Choroid plexus epithelial cell (primary cell): ENCODE results near the gene FXYD1.
"Not testable (repeated sequence)": the region's sequence is repeated elsewhere in the genome, so short reads cannot be mapped to it uniquely, and the experiment has no call there.

Experiments
- DNase-seq: peaks from one replicate; pipeline ENCODE4 v3.0.0-alpha.2; 2010; ENCODE audit warnings: low read depth
- H3K4me3 ChIP-seq: 2 replicates; pipeline ENCODE4 v1.5.1; 2011; ENCODE audit warnings: low read depth, mild to moderate bottlenecking, control low read depth, low read length, moderate library complexity
- TF ChIP-seq, protein P1 (sequence below): conservative IDR thresholded peaks from 2 replicates; pipeline ENCODE4 v1.5.1; 2011; ENCODE audit warnings: low read depth, mild to moderate bottlenecking, control low read depth, inconsistent platforms, low read length, moderate library complexity

FXYD1 gene

GRCh38 chr19:35094656-35095055 is 44.0 kb upstream of the FXYD1 start:
- no peak for DNase-seq
- TF ChIP-seq, protein P1, sequence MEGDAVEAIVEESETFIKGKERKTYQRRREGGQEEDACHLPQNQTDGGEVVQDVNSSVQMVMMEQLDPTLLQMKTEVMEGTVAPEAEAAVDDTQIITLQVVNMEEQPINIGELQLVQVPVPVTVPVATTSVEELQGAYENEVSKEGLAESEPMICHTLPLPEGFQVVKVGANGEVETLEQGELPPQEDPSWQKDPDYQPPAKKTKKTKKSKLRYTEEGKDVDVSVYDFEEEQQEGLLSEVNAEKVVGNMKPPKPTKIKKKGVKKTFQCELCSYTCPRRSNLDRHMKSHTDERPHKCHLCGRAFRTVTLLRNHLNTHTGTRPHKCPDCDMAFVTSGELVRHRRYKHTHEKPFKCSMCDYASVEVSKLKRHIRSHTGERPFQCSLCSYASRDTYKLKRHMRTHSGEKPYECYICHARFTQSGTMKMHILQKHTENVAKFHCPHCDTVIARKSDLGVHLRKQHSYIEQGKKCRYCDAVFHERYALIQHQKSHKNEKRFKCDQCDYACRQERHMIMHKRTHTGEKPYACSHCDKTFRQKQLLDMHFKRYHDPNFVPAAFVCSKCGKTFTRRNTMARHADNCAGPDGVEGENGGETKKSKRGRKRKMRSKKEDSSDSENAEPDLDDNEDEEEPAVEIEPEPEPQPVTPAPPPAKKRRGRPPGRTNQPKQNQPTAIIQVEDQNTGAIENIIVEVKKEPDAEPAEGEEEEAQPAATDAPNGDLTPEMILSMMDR = no peak
- no peak overlapping the region for H3K4me3 ChIP-seq

GRCh38 chr19:35095667-35096368 is 42.8 kb upstream of the FXYD1 start:
- no peak overlapping the region for H3K4me3 ChIP-seq
- DNase-seq = no peak
- TF ChIP-seq, protein P1 = no peak

DNA sequence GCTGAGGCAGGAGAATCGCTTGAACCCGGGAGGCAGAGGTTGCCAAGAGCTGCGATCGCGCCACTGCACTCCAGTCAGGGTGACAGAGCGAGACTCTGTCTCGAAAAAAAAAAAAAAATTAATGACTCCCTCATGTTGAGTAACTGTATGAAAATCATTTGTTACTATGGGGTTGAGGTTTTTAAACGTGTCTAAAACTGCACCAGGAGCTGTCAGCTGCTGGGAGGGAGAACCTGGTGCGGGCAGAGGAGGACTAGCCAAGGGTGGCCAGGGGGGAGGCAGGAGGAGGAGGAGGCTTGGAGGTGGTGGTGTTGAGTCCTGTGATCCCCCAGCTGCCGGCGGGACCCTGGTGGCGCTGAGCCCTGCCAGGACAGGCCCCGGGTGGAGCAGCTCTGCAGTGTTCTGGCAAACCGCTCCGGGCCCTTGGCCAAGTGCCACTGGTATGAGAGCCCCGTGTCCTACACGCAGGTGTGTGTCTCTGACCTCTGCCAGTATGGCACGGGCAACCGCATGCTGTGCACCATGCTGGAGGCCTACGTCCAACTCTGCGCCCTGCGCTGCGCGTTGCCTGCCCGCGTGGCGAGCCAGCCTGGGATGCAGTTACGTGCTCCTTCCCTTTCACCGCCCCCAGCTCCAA is 40.1 kb upstream of the FXYD1 start:
- TF ChIP-seq, protein P1 = no peak
- H3K4me3 ChIP-seq = no peak overlapping the region
- no peak for DNase-seq

DNA sequence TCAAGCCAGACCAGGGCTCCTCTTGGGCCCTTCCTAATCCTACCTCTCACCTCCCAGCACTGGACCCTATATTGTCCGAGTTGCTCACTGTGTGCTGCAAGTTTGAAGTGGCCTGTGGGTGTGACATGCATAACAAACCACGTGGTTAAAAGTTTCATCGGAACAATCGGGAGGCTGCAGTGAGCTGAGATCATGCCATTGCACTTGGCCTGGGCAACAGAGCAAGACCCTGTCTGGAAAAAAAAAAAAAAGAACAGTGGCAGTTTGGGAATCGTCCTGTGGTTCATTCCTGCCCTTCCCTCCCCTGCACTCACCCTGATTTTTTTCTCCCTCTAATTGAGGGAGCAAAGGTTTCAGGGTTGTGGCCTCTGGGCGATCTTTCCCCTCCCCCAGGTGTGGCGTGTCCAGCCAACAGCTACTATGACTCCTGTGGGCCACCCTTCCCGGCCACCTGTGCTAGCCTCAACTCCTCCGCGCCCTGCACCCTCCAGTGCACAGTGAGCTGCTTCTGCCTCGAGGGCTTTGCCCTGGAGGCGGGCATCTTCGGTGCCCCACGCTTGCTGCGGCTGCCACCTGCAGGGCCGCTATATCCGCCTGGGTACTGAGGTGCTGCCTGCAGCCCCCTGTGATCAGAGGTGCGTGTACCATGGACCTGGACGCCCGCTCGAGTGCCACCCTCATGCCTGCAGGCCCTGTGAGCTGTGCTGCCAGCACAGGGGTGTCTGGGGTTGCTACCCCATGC is 39.3 kb upstream of the FXYD1 start:
- DNase-seq = no peak
- TF ChIP-seq, protein P1 = no peak

DNA sequence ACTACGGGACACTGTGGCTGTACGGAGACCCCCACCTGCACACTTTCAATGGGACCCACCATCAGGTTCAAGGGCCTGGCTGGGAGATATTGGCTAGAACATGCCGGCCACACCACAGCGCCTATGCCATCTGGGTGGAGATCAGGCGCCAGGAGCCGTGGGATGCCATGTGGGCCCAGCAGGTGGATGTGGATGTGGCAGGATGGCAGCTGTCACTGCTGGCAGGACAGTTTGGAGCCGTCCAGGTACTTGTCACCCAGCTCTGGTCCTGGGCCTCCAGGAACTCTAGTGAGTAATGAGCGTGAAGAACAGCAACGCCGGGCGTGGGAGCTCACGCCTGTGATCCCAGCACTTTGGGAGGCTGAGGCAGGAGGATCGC is 38.7 kb upstream of the FXYD1 start:
- H3K4me3 ChIP-seq = no peak overlapping the region
- TF ChIP-seq, protein P1 = no peak
- no peak for DNase-seq

More for the DNA sequence above, 39.3 kb upstream of the FXYD1 start:
- H3K4me3 ChIP-seq = no peak overlapping the region

GRCh38 chr19:35100588-35101533 is 37.8 kb upstream of the FXYD1 start:
- DNase-seq = no peak
- H3K4me3 ChIP-seq = no peak overlapping the region
- TF ChIP-seq, protein P1 = no peak

- not testable (repeated sequence) for DNase-seq, H3K4me3 ChIP-seq
Observed at GRCh38 chr19:35101949-35102348, 36.7 kb upstream of the FXYD1 start.

- not testable (repeated sequence) for H3K4me3 ChIP-seq, DNase-seq
Observed at GRCh38 chr19:35103614-35104013, 35.0 kb upstream of the FXYD1 start.
